Daoy (cell line): ENCODE measurements around the gene PAM16. TPM values are rescaled to one million over a fixed set of nuclear protein-coding genes. Genes with fewer than 3 reads are reported as not detected.

Experiments used
- DNase-seq: peaks from one replicate; pipeline ENCODE4 v3.0.0-alpha.2; 2015; ENCODE audit warnings: low read depth
- total RNA-seq: library from RNA; depleted of rRNA; stranded (reverse); fragments of >200 nt; shearing (Covaris generic); gene quantifications from 2 replicates; pipeline ENCODE4 v1.2.3, GENCODE V29; 2014

PAM16 gene
- total RNA-seq, 1 experiment from 2014 or later, result 71.8 TPM

GRCh38 chr16:4319454-4320421 is 31.4 kb downstream of the PAM16 start:
- DNase-seq, result peak; percentile 61

GRCh38 chr16:4318967-4319366 is 32.2 kb downstream of the PAM16 start:
- no peak for DNase-seq

GRCh38 chr16:4318451-4318910 is 32.6 kb downstream of the PAM16 start:
- DNase-seq, result peak; percentile 52

GRCh38 chr16:4317532-4318450 is 33.3 kb downstream of the PAM16 start:
- DNase-seq, result peak; percentile 69

- peak; percentile 56 for DNase-seq
Measured at GRCh38 chr16:4316864-4317531, 34.1 kb downstream of the PAM16 start.

GRCh38 chr16:4316108-4316863 is 34.8 kb downstream of the PAM16 start:
- DNase-seq, result peak; percentile 41

- DNase-seq, result peak; percentile 79
Measured at GRCh38 chr16:4315186-4316107, 35.7 kb downstream of the PAM16 start, which contains the start of gene GLIS2. TSS of gene GLIS2 (plus strand) at chr16:4316067. CDS start at chr16:4332281, 16,214 bp downstream.

GRCh38 chr16:4314532-4315185 is 36.5 kb downstream of the PAM16 start:
- peak; percentile 61 for DNase-seq

GRCh38 chr16:4313563-4314531 is 37.3 kb downstream of the PAM16 start:
- peak; percentile 46 for DNase-seq

GRCh38 chr16:4309833-4310266 is 41.3 kb downstream of the PAM16 start:
- peak; percentile 80 for DNase-seq

- DNase-seq, result no peak
Measured at GRCh38 chr16:4309102-4309832, 41.9 kb downstream of the PAM16 start.

- peak; percentile 92 for DNase-seq
Measured at GRCh38 chr16:4307215-4308037, 43.7 kb downstream of the PAM16 start.

- DNase-seq, result no peak
Measured at GRCh38 chr16:4306470-4307214, 44.5 kb downstream of the PAM16 start.

- no peak for DNase-seq
Measured at GRCh38 chr16:4303973-4304372, 47.1 kb downstream of the PAM16 start.

GRCh38 chr16:4301968-4302367 is 49.2 kb downstream of the PAM16 start:
- DNase-seq, result no peak
